Ishikawa (cell line): Measurements from ENCODE around the gene IER2.

ENCODE experiments used
- EGR1 ChIP-seq: IDR thresholded peaks from 2 replicates; pipeline ENCODE4 v1.6.1; 2012
- EP300 ChIP-seq: IDR thresholded peaks from 2 replicates; pipeline ENCODE4 v1.6.1; 2012; ENCODE audit warnings: borderline replicate concordance
- FOXM1 ChIP-seq: IDR thresholded peaks from 2 replicates; pipeline ENCODE4 v1.6.1; 2012; ENCODE audit warnings: low read depth, borderline replicate concordance
- MAX ChIP-seq: IDR thresholded peaks from 2 replicates; pipeline ENCODE4 v1.6.1; 2012
- NFIC ChIP-seq: IDR thresholded peaks from 2 replicates; pipeline ENCODE4 v1.6.1; 2012
- TAF1 ChIP-seq: IDR thresholded peaks from 2 replicates; pipeline ENCODE4 v1.6.1; 2012; ENCODE audit warnings: low read depth, mild to moderate bottlenecking
- YY1 ChIP-seq: IDR thresholded peaks from 2 replicates; pipeline ENCODE4 v1.6.1; 2012; ENCODE audit warnings: low read depth
- ZBTB7A ChIP-seq: IDR thresholded peaks from 2 replicates; pipeline ENCODE4 v1.6.1; 2012; ENCODE audit warnings: low read depth

DNA sequence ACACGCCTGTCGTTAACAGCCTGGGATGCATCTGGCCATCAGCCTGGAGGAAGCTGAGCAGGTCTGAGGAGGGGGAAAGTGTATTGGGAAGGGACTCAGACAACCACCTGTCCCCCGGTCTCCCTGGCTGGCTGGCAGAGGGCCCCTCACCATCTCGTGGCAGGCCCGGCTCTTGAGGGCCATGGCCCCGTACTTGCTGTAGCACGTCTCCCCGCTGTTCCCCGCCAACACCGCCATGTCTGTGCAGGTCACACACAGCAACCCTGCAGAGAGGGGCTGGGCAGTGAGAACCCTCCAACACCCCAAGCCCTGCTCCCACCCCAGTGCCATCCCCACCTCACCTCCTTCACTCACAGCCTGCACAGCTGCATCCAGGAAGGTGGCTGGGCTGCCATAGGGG lies 37.7 kb upstream of the IER2 start:
- TF ChIP-seq TAF1, result no peak
- no peak for TF ChIP-seq FOXM1
- no peak for TF ChIP-seq MAX
- no peak for TF ChIP-seq NFIC
- no peak for TF ChIP-seq YY1
- TF ChIP-seq EP300, result no peak
- no peak for TF ChIP-seq EGR1
- no peak for TF ChIP-seq ZBTB7A
